Measurements from ENCODE around the gene CMPK2.

CMPK2 gene

GRCh38 chr2:6888724-6889123 is 23.0 kb upstream of the CMPK2 start:
- no peak overlapping the region for H3K4me3 ChIP-seq (ENCODE audit: low read length)
- no peak for TF ChIP-seq ZNF274 (IDR thresholded peaks at IDR 0.05; ENCODE audit: low read depth, low read length)

GRCh38 chr2:6887751-6888192 is 22.1 kb upstream of the CMPK2 start:
- no peak for TF ChIP-seq ZNF274 (IDR thresholded peaks at IDR 0.05; ENCODE audit: low read depth, low read length)
- H3K4me3 ChIP-seq (ENCODE audit: low read length): no peak overlapping the region

- TF ChIP-seq ZNF274 (IDR thresholded peaks at IDR 0.05; ENCODE audit: low read depth, low read length): no peak
- H3K4me3 ChIP-seq (ENCODE audit: low read length): no peak overlapping the region
These were observed 20.3 kb upstream of the CMPK2 start for GRCh38 chr2:6885968-6886367.

DNA sequence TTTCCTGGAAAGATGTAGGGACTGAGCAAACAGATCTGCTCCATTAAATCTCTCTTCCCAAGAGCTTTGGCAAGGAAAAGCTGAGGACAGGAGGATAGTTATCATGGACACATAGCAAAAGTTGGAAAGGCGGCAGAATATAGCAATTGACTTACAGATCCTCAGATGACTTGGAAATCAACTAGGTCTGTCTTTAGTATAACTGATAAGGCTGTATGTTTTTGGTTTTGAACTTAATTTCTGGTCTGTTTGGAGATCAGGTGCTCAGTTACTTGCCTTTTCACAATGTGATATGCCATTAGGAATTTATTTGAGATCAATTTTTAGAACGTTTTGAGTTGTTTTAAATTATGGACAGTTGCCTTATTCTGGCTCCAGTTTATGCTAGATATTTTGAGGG is 19.8 kb upstream of the CMPK2 start:
- H3K4me3 ChIP-seq (ENCODE audit: low read length): no peak overlapping the region
- TF ChIP-seq ZNF274 (IDR thresholded peaks at IDR 0.05; ENCODE audit: low read depth, low read length): no peak

DNA sequence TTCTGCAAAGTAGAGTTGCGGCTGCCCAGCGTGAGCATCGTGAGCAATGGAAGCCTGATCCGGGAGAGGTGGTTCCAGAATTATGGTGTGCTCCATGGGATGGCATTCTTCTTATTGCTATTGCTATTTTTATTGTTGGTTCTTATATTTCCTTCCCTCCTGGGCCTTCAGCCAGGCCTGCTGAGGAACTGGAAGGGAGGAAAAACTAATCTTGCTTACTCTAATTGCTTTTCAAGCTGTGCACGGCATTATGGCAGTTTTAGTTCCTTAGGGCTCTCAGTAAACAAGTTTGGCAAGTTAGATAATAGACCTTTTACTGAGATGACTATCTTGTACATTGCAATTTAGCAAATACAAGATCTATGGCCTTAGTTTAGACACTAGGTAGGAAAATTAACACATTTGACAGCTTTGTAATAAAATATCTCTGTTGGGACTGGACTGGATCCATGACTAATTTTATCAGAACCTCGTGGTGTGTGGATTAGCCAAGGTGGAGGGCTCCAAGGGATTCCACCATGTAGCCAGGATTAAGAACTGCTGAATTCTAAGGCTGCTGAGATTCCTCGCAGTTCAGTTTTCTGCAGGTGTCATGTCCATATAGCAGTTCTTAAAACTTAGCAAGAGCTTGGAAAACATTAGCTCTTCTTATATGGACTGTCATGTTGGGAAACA is 17.9 kb upstream of the CMPK2 start:
- TF ChIP-seq ZNF274 (IDR thresholded peaks at IDR 0.05; ENCODE audit: low read depth, low read length): no peak
- H3K4me3 ChIP-seq (ENCODE audit: low read length): no peak overlapping the region

DNA sequence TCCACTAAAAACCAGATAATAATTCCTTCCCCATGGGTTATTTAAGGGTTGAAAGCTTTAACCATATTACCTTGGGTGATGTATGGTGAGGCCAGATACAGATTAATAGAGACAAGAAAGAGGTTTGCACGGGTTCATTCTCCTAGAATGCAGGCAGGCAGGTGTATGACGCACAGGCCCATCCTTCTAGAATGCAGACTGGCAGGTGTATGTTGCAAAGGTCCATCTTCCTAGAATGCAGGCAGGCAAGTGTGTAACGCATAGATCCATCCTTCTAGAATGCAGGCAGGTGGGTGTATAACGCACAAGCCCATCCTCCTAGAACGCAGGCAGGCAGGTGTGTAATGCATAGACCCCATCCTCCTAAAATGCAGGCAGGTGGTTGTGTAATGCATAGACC is 15.8 kb upstream of the CMPK2 start:
- no peak for TF ChIP-seq ZNF274 (IDR thresholded peaks at IDR 0.05; ENCODE audit: low read depth, low read length)
- no peak overlapping the region for H3K4me3 ChIP-seq (ENCODE audit: low read length)

DNA sequence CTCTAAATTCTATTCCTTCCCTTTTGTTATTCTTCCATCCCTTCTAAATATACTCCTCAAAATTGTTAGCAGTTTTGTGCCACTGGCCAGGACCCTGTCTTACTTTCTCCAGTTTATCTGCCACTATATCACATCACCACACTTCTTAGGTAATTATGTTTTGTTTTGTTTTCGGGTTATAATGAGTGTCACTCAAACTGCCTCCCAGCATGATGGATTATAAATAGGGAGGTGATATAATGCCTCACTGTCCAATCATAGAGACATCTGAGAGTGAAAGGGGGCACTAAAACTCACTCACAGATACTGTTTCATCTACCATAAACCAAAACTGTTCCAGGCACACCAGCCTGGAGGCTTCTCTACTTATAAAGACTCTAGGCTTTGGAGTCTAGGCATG is 15.3 kb upstream of the CMPK2 start:
- TF ChIP-seq ZNF274 (IDR thresholded peaks at IDR 0.05; ENCODE audit: low read depth, low read length): no peak
- H3K4me3 ChIP-seq (ENCODE audit: low read length): no peak overlapping the region

DNA sequence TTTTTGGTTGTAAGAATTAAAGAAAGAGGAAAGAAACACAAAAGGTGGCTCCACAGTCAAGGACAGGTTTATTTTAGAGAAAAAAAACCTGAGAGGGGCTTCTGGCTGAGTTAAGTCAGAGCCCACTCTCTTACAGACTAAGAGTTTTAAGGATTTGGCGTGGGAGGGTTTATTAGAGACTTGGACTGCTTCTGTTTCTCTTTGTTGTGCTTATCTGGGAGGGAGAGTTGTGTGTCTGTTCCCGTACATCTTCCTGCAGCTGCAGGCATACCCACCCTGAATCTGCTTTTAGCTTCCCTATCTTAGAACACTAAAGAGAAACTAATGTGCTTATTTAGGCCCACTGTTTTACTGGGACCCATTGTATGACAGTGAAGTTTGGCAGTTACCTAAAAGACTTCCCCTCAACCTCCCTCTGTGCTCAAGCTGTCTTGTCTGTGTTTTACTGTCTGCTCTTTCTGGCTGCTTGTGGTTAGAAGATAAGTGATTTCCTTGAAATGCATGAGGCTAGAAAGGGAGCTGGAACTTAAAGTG is 14.6 kb upstream of the CMPK2 start:
- no peak for TF ChIP-seq ZNF274 (IDR thresholded peaks at IDR 0.05; ENCODE audit: low read depth, low read length)
- H3K4me3 ChIP-seq (ENCODE audit: low read length): no peak overlapping the region; the same call in 1 of the 2 replicates

GRCh38 chr2:6879011-6879410 is 13.3 kb upstream of the CMPK2 start:
- TF ChIP-seq ZNF274 (IDR thresholded peaks at IDR 0.05; ENCODE audit: low read depth, low read length): no peak
- no peak overlapping the region for H3K4me3 ChIP-seq (ENCODE audit: low read length)

DNA sequence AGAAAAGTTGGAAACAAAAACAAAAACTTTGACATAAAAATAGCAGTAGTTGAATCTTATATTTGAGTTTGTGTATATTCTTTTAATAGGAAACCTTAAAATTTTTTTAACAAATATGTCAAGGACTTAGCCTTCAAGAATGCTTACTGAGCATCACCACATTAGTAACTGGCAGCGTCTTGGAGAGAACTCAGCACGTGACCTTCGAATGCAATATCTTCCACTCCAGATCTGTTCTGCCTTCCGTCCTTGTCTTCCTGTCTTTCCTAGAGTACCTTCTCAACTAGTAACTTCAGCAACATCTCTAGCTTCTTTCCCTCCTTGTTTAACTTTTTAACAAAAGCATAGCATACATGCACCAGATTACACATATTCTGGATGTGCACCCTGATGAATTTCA is 12.8 kb upstream of the CMPK2 start:
- no peak for TF ChIP-seq ZNF274 (IDR thresholded peaks at IDR 0.05; ENCODE audit: low read depth, low read length)
- H3K4me3 ChIP-seq (ENCODE audit: low read length): no peak overlapping the region; the same call in 1 of the 2 replicates

- no peak for TF ChIP-seq ZNF274 (IDR thresholded peaks at IDR 0.05; ENCODE audit: low read depth, low read length)
- peak within 1 kb of the TSS; percentile 32; the same call in 1 of the 2 replicates for H3K4me3 ChIP-seq (ENCODE audit: low read length)
These were observed 11.9 kb upstream of the CMPK2 start, which contains the start of gene RSAD2 for GRCh38 chr2:6877402-6878304. Gene RSAD2 (plus strand): TSS chr2:6877777. CDS start chr2:6877801, 24 bp downstream.

- no peak for TF ChIP-seq ZNF274 (IDR thresholded peaks at IDR 0.05; ENCODE audit: low read depth, low read length)
These were observed 10.6 kb upstream of the CMPK2 start for GRCh38 chr2:6876309-6876708.

DNA sequence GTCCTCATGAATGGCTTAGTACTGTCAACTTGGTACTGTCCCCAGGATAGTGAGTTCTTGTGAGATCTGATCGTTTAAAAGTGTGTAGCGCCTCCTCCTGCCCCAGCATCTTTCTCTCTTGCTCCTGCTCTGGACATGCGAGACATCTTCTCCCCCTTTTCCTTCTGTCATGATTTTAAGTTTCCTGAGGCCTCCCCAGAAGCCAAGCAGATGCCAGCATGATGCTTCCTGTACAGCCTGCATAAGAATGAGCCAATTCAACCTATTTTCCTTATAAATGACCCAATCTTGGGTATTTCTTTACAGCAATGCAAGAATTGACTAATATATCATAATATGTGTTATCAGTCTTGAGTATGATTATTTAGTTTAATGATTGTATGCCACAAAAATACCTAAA is 8.3 kb upstream of the CMPK2 start:
- no peak overlapping the region for H3K4me3 ChIP-seq (ENCODE audit: low read length)
- TF ChIP-seq ZNF274 (IDR thresholded peaks at IDR 0.05; ENCODE audit: low read depth, low read length): no peak

More at GRCh38 chr2:6876309-6876708, 10.6 kb upstream of the CMPK2 start:
- no peak overlapping the region for H3K4me3 ChIP-seq (ENCODE audit: low read length)

GRCh38 chr2:6872394-6872793 is 6.7 kb upstream of the CMPK2 start:
- TF ChIP-seq ZNF274 (IDR thresholded peaks at IDR 0.05; ENCODE audit: low read depth, low read length): no peak
- no peak overlapping the region for H3K4me3 ChIP-seq (ENCODE audit: low read length)

GRCh38 chr2:6866982-6867381 is 1.3 kb upstream of the CMPK2 start:
- H3K4me3 ChIP-seq (ENCODE audit: low read length): no peak overlapping the region
- TF ChIP-seq ZNF274 (IDR thresholded peaks at IDR 0.05; ENCODE audit: low read depth, low read length): no peak

Data from GM08714 (cell line).